Uterus (tissue), 2 donors: ENCODE measurements around the gene ADAMTS12.

Experiments used
- POLR2A ChIP-seq, 2 donors: fragments of 450-650 bp; IDR thresholded peaks; one replicate each; pipeline ENCODE4 v1.6.1; 2016; ENCODE audit warnings: antibody characterized with exemption in 2 of 2, mild to moderate bottlenecking in 1 of 2, moderate library complexity in 1 of 2
- TF ChIP-seq, protein P1 (sequence below), 4 experiments: fragments of 200-600 bp in 2 of 4; fragments of 450-650 bp in 2 of 4; sonication (generic) in 2 of 4; IDR thresholded peaks; one replicate each; pipeline ENCODE4 v1.5.1; 2016 to 2019; ENCODE audit warnings: antibody characterized with exemption in 4 of 4, mild to moderate bottlenecking in 2 of 4, moderate library complexity in 1 of 4

DNA sequence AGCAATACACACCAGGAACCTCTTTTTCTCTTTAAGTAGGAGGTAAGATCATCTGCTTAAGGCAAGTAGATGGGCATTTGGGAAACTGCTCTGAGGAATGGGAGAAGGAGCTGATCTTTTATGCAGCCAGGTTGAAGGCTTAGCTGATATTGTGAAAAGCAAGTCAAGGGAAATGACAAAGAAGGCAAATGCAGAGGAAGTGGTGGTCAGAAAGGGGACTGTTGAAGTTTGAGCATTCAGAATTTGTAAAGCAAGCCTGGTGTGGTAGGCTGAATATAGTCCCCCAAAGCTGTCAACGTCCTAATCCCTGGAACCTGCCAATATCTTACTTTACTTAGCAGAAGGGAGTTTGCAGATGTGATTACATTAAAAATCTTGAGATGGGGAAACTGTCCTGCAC lies 128.9 kb downstream of the ADAMTS12 start:
- TF ChIP-seq, protein P1, sequence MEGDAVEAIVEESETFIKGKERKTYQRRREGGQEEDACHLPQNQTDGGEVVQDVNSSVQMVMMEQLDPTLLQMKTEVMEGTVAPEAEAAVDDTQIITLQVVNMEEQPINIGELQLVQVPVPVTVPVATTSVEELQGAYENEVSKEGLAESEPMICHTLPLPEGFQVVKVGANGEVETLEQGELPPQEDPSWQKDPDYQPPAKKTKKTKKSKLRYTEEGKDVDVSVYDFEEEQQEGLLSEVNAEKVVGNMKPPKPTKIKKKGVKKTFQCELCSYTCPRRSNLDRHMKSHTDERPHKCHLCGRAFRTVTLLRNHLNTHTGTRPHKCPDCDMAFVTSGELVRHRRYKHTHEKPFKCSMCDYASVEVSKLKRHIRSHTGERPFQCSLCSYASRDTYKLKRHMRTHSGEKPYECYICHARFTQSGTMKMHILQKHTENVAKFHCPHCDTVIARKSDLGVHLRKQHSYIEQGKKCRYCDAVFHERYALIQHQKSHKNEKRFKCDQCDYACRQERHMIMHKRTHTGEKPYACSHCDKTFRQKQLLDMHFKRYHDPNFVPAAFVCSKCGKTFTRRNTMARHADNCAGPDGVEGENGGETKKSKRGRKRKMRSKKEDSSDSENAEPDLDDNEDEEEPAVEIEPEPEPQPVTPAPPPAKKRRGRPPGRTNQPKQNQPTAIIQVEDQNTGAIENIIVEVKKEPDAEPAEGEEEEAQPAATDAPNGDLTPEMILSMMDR (IDR thresholded peaks at IDR 0.05), result no peak
- TF ChIP-seq POLR2A (IDR thresholded peaks at IDR 0.05), result no peak
